Body of pancreas (tissue), 4 donors: Measurements from ENCODE around the gene ZDHHC13.

ENCODE experiments used
- CTCF ChIP-seq, 7 experiments: fragments of 450-650 bp in 4 of 7; fragments of 200-600 bp in 3 of 7; sonication (generic) in 3 of 7; IDR thresholded peaks; one replicate each; pipeline ENCODE4 v1.5.1; 2016 to 2019; ENCODE audit warnings: antibody characterized with exemption in 7 of 7
- POLR2A ChIP-seq, 3 donors: fragments of 450-650 bp; IDR thresholded peaks; one replicate each; pipeline ENCODE4 v1.6.1; 2016; ENCODE audit warnings: antibody characterized with exemption in 3 of 3, mild to moderate bottlenecking in 2 of 3

- TF ChIP-seq CTCF (IDR thresholded peaks at IDR 0.05) (no peak), POLR2A (IDR thresholded peaks at IDR 0.05) (no peak)
These were observed 99.1 kb downstream of the ZDHHC13 start for GRCh38 chr11:19216021-19216420.
